Measurements from ENCODE around the gene FUS. TPM values are rescaled to one million over a fixed set of nuclear protein-coding genes. Genes with fewer than 3 reads are reported as not detected.

FUS gene
- total and polyA plus RNA-seq, 9 of the 15 experiments (the other 6 are each of a cell fraction or from before 2014, with no cell fraction given): 43.9 to 575 (median 87.2) TPM

DNA sequence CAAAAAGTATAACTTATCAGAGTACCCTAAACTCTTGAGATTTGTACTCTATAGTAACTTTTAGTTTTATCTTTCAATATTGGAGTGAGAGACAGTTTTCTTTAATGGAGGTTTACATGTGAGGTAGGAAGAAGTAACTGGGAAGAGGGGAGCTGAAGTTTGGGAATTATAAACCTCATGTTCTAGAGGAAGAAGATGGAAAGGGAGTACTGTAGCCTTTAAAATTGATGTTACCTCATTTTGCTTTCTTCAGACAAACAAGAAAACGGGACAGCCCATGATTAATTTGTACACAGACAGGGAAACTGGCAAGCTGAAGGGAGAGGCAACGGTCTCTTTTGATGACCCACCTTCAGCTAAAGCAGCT is 9.5 kb downstream of the FUS start (continued):
- TF ChIP-seq, protein P1, sequence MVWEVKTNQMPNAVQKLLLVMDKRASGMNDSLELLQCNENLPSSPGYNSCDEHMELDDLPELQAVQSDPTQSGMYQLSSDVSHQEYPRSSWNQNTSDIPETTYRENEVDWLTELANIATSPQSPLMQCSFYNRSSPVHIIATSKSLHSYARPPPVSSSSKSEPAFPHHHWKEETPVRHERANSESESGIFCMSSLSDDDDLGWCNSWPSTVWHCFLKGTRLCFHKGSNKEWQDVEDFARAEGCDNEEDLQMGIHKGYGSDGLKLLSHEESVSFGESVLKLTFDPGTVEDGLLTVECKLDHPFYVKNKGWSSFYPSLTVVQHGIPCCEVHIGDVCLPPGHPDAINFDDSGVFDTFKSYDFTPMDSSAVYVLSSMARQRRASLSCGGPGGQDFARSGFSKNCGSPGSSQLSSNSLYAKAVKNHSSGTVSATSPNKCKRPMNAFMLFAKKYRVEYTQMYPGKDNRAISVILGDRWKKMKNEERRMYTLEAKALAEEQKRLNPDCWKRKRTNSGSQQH (CRISPR knock-in tag; IDR thresholded peaks at IDR 0.05): peak; percentile 12; the same call in 1 of the 2 replicates

DNA sequence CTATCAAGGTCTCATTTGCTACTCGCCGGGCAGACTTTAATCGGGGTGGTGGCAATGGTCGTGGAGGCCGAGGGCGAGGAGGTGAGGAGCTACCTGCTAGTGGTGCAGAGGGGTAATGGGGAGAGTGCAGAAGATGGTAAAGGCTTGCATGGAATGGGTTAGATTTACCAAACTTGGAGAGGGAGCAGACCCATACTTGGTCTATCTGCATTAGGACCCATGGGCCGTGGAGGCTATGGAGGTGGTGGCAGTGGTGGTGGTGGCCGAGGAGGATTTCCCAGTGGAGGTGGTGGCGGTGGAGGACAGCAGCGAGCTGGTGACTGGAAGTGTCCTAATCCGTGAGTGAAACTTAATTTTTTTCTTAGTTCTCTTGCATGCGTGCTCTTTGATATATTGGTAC is 10.1 kb downstream of the FUS start:
- no peak for ATAC-seq
- POLR2A ChIA-PET: interaction anchor here (0.6 to 8.2 kb wide), 13 partner anchors 8 to 280 kb away, joined by 3 to 63 read pairs (median 3); partner anchors contain the start of genes FUS, PYCARD, PYDC1 and TRIM72
- peaks cover 100% of the 10 kb centered on the region for H3K36me3 ChIP-seq (ENCODE audit: control insufficient read depth, insufficient read depth, low read length)
- H3K9me3 ChIP-seq (replicated peaks; ENCODE audit: control insufficient read depth, insufficient read depth, low read depth, low read length): no peaks in the 10 kb centered on the region
- H3K27ac ChIP-seq (ENCODE audit: extremely low read depth, low read depth, low read length): no peak overlapping the region
- H3K9ac ChIP-seq (ENCODE audit: insufficient read depth in 1 of 2, low read depth in 2 of 2, low read length in 2 of 2): no peak overlapping the region
- BruUV-seq (replicated peaks): no TSS peak
- H4K20me1 ChIP-seq (replicated peaks; ENCODE audit: control insufficient read depth, insufficient read depth, low read length): peaks cover 17% of the 10 kb centered on the region
- peaks cover 53% of the 10 kb centered on the region for H3K79me2 ChIP-seq (ENCODE audit: control insufficient read depth, insufficient read depth, low read length)
- CTCF ChIA-PET (ENCODE audit: low intra/inter-chr PET ratio): no interaction called here
- peaks cover 0 to under 1% of the 10 kb centered on the region in 2 experiments; a peak in 2 of 5 replicates for H3K4me1 ChIP-seq (replicated peaks in 1 of 2; ENCODE audit: control insufficient read depth in 2 of 2, insufficient read depth in 2 of 2, low read length in 2 of 2)
- H2AFZ ChIP-seq (ENCODE audit: low read depth, low read length): no peak overlapping the region
- no peak for FAIRE-seq
- in situ Hi-C loops (cut with MboI): no loop called here
- no peak overlapping the region for H3K4me3 ChIP-seq
- H3K4me2 ChIP-seq (ENCODE audit: insufficient read depth, low read length): no peak overlapping the region
- intact Hi-C loops (cut with micrococcal nuclease): no loop called here
- WGBS (ENCODE audit: insufficient coverage, low coverage, missing lambda C conversion rate): 99% methylated on average over 12 of the region's 12 CpGs
- DNase-seq (ENCODE audit: extremely low read depth in 1 of 4, low spot score in 3 of 4): peak in 1 of 4 experiments; percentile 8
- H3K27me3 ChIP-seq (ENCODE audit: control insufficient read depth in 2 of 2, insufficient read depth in 2 of 2, low read length in 2 of 2): no peaks in the 10 kb centered on the region
- H3K9me1 ChIP-seq (ENCODE audit: control insufficient read depth, insufficient read depth, low read length): peaks cover 3% of the 10 kb centered on the region
- TF ChIP-seq BHLHE40 (IDR thresholded peaks at IDR 0.05; ENCODE audit: low read length): no peak
- TF ChIP-seq ILK (tag; IDR thresholded peaks at IDR 0.05; ENCODE audit: borderline replicate concordance, low read depth): no peak
- TF ChIP-seq, protein P2, sequence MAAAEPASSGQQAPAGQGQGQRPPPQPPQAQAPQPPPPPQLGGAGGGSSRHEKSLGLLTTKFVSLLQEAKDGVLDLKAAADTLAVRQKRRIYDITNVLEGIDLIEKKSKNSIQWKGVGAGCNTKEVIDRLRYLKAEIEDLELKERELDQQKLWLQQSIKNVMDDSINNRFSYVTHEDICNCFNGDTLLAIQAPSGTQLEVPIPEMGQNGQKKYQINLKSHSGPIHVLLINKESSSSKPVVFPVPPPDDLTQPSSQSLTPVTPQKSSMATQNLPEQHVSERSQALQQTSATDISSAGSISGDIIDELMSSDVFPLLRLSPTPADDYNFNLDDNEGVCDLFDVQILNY (CRISPR knock-in tag; IDR thresholded peaks at IDR 0.05): no peak
- no peak for TF ChIP-seq PHF8 (IDR thresholded peaks at IDR 0.05; ENCODE audit: borderline replicate concordance, low read length)
- TF ChIP-seq SMARCA5 (IDR thresholded peaks at IDR 0.05): no peak
- TF ChIP-seq RBFOX2 (IDR thresholded peaks at IDR 0.05; ENCODE audit: low read depth, low read length): peak; percentile 32; the same call in 1 of the 2 replicates
- TF ChIP-seq ZNF263 (CRISPR knock-in tag; IDR thresholded peaks at IDR 0.05; ENCODE audit: borderline replicate concordance): no peak
- TF ChIP-seq, protein P3, sequence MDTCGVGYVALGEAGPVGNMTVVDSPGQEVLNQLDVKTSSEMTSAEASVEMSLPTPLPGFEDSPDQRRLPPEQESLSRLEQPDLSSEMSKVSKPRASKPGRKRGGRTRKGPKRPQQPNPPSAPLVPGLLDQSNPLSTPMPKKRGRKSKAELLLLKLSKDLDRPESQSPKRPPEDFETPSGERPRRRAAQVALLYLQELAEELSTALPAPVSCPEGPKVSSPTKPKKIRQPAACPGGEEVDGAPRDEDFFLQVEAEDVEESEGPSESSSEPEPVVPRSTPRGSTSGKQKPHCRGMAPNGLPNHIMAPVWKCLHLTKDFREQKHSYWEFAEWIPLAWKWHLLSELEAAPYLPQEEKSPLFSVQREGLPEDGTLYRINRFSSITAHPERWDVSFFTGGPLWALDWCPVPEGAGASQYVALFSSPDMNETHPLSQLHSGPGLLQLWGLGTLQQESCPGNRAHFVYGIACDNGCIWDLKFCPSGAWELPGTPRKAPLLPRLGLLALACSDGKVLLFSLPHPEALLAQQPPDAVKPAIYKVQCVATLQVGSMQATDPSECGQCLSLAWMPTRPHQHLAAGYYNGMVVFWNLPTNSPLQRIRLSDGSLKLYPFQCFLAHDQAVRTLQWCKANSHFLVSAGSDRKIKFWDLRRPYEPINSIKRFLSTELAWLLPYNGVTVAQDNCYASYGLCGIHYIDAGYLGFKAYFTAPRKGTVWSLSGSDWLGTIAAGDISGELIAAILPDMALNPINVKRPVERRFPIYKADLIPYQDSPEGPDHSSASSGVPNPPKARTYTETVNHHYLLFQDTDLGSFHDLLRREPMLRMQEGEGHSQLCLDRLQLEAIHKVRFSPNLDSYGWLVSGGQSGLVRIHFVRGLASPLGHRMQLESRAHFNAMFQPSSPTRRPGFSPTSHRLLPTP (IDR thresholded peaks at IDR 0.05; ENCODE audit: borderline replicate concordance, extremely low read depth, insufficient read length): no peak
- TF ChIP-seq, protein P4, sequence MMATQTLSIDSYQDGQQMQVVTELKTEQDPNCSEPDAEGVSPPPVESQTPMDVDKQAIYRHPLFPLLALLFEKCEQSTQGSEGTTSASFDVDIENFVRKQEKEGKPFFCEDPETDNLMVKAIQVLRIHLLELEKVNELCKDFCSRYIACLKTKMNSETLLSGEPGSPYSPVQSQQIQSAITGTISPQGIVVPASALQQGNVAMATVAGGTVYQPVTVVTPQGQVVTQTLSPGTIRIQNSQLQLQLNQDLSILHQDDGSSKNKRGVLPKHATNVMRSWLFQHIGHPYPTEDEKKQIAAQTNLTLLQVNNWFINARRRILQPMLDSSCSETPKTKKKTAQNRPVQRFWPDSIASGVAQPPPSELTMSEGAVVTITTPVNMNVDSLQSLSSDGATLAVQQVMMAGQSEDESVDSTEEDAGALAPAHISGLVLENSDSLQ (IDR thresholded peaks at IDR 0.05): no peak
- TF ChIP-seq RBM22 (IDR thresholded peaks at IDR 0.05; ENCODE audit: low read depth, low read length, poor library complexity, severe bottlenecking): no peak
- no peak for TF ChIP-seq CCAR2 (IDR thresholded peaks at IDR 0.05; ENCODE audit: low read depth, low read length)
- TF ChIP-seq CREM (IDR thresholded peaks at IDR 0.05; ENCODE audit: low read depth): no peak
- no peak for TF ChIP-seq MTA1 (IDR thresholded peaks at IDR 0.05; ENCODE audit: borderline replicate concordance)
- TF ChIP-seq BRD9 (IDR thresholded peaks at IDR 0.05; ENCODE audit: low read depth, partially characterized antibody): no peak
